Stimulated activated naive CD4-positive, alpha-beta T cell treated with Interleukin-2 at 50 U/mL for 16 hours (primary cell): ENCODE results near the gene SETDB2.

Experiments used
- DNase-seq: peaks from one replicate; lab custom pipeline; 2025; lab: John Stamatoyannopoulos, UW

Gene SETDB2

DNA sequence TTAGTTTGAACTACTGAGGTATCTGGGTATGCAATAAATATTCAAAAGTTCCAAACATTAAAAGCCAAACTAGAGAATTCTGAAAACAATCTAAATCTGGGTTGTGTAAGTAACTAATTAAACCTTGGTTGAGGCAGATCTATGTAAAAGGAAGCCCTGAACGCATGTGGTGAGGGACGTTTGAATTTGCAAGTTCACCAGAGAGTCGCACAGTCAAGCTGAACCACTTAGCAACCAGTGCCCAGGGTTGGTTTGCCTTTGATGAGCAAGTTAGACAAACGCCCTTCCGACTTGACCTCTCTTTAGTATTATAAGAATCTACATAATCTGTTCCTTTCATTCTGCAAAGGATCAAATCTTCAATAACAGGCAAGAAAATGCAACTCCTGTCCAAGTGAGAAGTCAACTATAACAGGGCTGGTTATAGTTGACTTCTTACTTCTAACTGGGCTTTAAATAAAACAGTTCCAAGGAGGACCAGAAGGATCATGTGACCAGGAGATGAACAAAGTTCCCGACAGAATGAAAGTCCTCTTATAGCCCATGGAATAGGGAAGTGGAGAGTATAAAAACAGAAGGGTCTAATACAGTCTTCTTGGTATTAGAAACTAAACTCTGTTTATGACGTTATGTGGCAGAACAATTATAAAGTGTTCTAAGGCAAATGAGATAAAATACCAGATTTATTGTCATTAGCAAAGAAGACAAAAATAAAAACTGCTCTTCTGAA lies 92.2 kb downstream of the SETDB2 start:
- DNase-seq: no peak

DNA sequence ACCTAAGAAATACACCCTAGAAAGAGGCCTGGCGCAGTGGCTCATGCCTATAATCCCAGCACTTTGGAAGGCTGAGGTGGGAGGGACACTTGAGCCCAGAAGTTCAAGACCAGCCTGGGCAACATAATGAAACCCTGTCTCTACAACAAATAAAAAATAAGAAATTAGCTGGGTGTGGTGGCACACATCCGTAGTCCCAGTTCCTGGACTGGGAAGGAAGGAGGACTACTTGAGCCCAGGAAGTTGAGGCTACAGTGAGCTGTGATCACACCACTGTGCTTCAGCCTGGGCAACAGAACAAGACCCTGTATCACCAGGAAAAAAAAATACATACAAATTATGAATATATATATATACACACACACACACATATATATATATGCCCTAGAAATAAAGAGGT lies 94.3 kb downstream of the SETDB2 start:
- no peak for DNase-seq

DNA sequence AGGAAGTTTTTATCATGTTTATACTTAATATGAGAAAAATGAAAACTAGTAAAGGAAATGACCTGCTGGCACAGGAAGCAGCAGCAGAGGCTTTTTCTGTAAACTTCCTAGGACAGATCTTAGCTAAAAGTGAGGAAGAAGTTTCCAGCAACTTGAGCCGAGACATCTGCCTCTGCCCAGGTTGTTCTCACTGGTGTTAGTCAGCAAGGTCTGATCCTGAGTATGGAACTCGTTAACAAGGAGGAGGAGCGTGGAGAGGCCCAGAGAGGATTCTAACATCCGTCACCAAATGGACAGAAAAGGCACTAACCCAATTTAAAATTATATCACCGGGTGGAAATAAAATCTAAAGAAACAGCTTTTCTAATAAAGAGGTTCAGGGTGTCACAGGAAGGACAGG lies 95.2 kb downstream of the SETDB2 start:
- DNase-seq: no peak

DNA sequence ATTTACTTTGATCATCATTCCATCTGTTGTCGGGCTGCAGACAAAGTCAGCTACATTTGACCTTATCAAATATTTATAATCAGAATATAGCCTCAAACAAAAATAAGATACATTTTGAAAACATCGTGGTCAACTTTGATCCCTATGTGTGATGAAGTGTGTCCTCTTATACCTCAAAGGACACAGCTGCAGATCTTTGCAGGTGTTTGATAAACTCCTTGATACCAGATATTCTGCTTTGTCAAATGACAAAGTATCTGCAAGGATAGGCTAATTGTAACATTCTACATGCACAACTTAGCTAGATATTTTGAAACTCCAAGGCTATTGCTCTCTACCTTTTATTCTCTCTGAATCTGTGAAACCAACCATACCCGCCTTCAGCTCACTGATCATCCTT lies 95.7 kb downstream of the SETDB2 start:
- no peak for DNase-seq

DNA sequence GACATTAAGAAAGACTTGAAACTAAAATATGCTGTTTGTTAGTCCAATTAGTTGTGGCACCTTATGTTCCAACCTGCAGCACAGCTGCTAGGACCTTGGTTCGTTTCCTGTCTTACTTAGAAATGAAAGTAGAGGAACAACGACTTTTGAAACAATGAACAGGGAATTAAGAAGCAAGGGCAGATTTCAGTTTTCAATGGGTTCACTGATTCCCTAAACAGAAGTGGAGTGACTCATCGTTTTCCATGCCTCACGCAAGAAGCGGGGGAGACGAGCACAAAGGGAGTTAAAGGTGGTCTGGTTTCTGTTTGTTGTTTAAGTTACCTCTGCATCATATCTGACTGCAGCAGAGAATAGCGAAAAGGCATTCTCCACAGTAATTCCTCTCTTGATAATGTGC lies 96.5 kb downstream of the SETDB2 start:
- DNase-seq: no peak

DNA sequence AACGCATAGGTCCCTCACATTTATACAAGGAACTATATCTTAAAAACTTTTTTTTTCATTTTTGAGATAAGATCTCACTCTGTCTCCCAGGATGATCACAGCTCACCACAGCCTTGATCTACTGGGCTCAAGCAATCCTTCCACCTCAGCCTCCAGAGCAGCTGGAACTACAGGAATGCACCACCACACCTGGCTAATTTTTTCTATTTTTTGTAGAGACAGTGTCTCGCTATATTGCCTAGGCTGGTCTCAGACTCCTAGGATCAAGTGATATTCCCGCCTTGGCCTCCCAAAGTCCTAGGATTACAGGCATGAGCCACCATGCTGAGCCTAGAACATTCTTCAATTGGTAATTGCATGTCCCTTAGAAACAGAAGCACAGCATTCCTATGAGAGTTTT lies 99.6 kb downstream of the SETDB2 start:
- DNase-seq: no peak
